ENCODE results near the gene SRRM5. TPM values are rescaled to one million over a fixed set of nuclear protein-coding genes. Genes with fewer than 3 reads are reported as not detected.

SRRM5 gene
- total RNA-seq, 1 experiment from 2014 or later, result 0.10 TPM

DNA sequence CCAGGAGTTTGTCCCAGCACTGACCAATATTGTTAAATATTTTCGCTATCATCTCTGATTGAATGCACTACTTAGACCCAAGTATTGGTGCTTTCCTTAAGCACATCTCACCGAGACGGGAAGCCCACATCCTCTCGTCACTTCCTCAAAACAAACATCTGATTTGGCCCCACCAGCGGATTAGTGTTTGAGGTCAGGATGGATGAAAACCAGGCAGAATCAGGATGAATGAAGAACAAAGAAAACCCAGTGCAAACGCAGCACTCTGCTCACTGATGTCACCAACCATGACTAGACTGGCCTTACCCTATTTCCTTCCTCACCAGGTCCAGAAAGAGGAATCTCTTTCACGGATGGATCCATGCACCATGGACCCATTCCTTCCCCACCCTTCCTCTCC lies 52.1 kb downstream of the SRRM5 start:
- DNase-seq (ENCODE audit: extremely low read depth, low read depth), result no peak

Small RNA genes lying within 50 kb of the gene (small RNA-seq; reads per million reads assigned to genes)
- gene RN7SL368P, result 0 to 0.02 reads per million in 2 experiments

Other genes starting within 250 kb of the SRRM5 start
- not detected in 2 replicates for gene TEX101, start 197.2 kb upstream of the SRRM5 start, total RNA-seq (2014; rRNA removed; shearing (Covaris generic))
- 0.05 and 0.29 TPM in 2 replicates for gene LYPD3, start 146.5 kb upstream of the SRRM5 start, total RNA-seq (2014; rRNA removed; shearing (Covaris generic))
- 11.4 and 14.3 TPM in 2 replicates for gene PHLDB3, start 107.3 kb upstream of the SRRM5 start, total RNA-seq (2014; rRNA removed; shearing (Covaris generic))
- gene ETHE1, start 84.9 kb upstream of the SRRM5 start, total RNA-seq (2014; rRNA removed; shearing (Covaris generic)), result 32.5 and 39.0 TPM in 2 replicates
- gene ZNF575, start 78.9 kb upstream of the SRRM5 start, total RNA-seq (2014; rRNA removed; shearing (Covaris generic)), result 0.32 and 0.35 TPM in 2 replicates
- 13.5 and 17.9 TPM in 2 replicates for gene XRCC1, start 36.6 kb upstream of the SRRM5 start, total RNA-seq (2014; rRNA removed; shearing (Covaris generic))
- gene PINLYP, start 36.3 kb upstream of the SRRM5 start, total RNA-seq (2014; rRNA removed; shearing (Covaris generic)), result not detected in 2 replicates
- 5.7 and 8.1 TPM in 2 replicates for gene IRGQ, start 16.0 kb upstream of the SRRM5 start, total RNA-seq (2014; rRNA removed; shearing (Covaris generic))
- 4.4 and 4.6 TPM in 2 replicates for gene ZNF576, start 15.5 kb upstream of the SRRM5 start, total RNA-seq (2014; rRNA removed; shearing (Covaris generic))
- 15.4 and 17.5 TPM in 2 replicates for gene ZNF428, start 7.5 kb downstream of the SRRM5 start, total RNA-seq (2014; rRNA removed; shearing (Covaris generic))
- 3.1 and 5.9 TPM in 2 replicates for gene CADM4, start 27.8 kb downstream of the SRRM5 start, total RNA-seq (2014; rRNA removed; shearing (Covaris generic))
- 153 and 174 TPM in 2 replicates for gene PLAUR, start 58.1 kb downstream of the SRRM5 start, total RNA-seq (2014; rRNA removed; shearing (Covaris generic))
- gene IRGC, start 104.0 kb downstream of the SRRM5 start, total RNA-seq (2014; rRNA removed; shearing (Covaris generic)), result not detected in 2 replicates
- gene SMG9, start 142.9 kb downstream of the SRRM5 start, total RNA-seq (2014; rRNA removed; shearing (Covaris generic)), result 20.9 and 21.8 TPM in 2 replicates
- 22.9 and 23.5 TPM in 2 replicates for gene KCNN4, start 168.9 kb downstream of the SRRM5 start, total RNA-seq (2014; rRNA removed; shearing (Covaris generic))
- 0.37 and 0.69 TPM in 2 replicates for gene LYPD5, start 190.4 kb downstream of the SRRM5 start, total RNA-seq (2014; rRNA removed; shearing (Covaris generic))
- gene ZNF283, start 215.2 kb downstream of the SRRM5 start, total RNA-seq (2014; rRNA removed; shearing (Covaris generic)), result 5.5 and 9.6 TPM in 2 replicates

Measured in NCI-H460 (cell line).